GM12878 (cell line): Measurements from ENCODE around the gene CYB561A3. TPM values are rescaled to one million over a fixed set of nuclear protein-coding genes. Genes with fewer than 3 reads are reported as not detected.

Experiments
- ATAC-seq: fragments of 200-7000 bp; cut with Tn5 transposase; 3 replicates; pipeline ENCODE4 v1.9.1; 2020; ENCODE audit warnings: mild to moderate bottlenecking, moderate library complexity
- BruUV-seq: library from RNA; stranded (reverse); fragments of 400-500 nt; replicated peaks from 2 replicates; lab custom pipeline; 2021; lab: Mats Ljungman, UMichigan
- CTCF ChIA-PET: fragments of 300-600 bp; sonication (Branson Sonifier 250); formaldehyde crosslinking; extraction: SDS; loops from one replicate; lab custom pipeline; 2021; ENCODE audit warnings: inconsistent platforms; lab: Yijun Ruan, JAX
- POLR2A ChIA-PET: fragments of 350-600 bp; formaldehyde crosslinking; extraction: SDS; loops from one replicate; lab custom pipeline; 2021; ENCODE audit warnings: inconsistent platforms; lab: Charles Lee
- RAD21 ChIA-PET: fragments of 300-600 bp; sonication (Branson Sonifier 250); formaldehyde crosslinking; loops from one replicate; lab custom pipeline; 2023; ENCODE audit warnings: antibody characterized with exemption; ENCODE audit not compliant: unreplicated experiment; lab: Charles Lee
- SMC1A ChIA-PET: fragments of 300-600 bp; sonication (Branson Sonifier 250); formaldehyde crosslinking; loops from one replicate; lab custom pipeline; 2023; ENCODE audit not compliant: unreplicated experiment, uncharacterized antibody; lab: Charles Lee
- DNase-seq: peaks from one replicate; pipeline ENCODE4 v3.0.0-alpha.2; 2011; ENCODE audit warnings: low read depth, low spot score
- FAIRE-seq: peaks from 3 replicates; lab custom pipeline; 2011; peaks lifted over from hg19 to GRCh38; lab: Jason Lieb, UNC
- H2AFZ ChIP-seq: 2 replicates; pipeline ENCODE4 v1.6.0; 2011; ENCODE audit warnings: low read depth, low read length, control low read depth; ENCODE audit not compliant: control insufficient read depth
- H3K27ac ChIP-seq: 2 replicates; pipeline ENCODE4 v1.5.1; 2011; ENCODE audit warnings: control low read depth; ENCODE audit not compliant: control insufficient read depth, insufficient read depth
- H3K27me3 ChIP-seq, 2 experiments: replicated peaks in 1 of 2; 2 replicates each; pipeline versions ENCODE4 v1.6.0 to v1.6.1; 2011; ENCODE audit warnings: low read length in 1 of 2; ENCODE audit not compliant: control insufficient read depth in 2 of 2, insufficient read depth in 2 of 2
- H3K36me3 ChIP-seq, 2 experiments: 2 replicates each; pipeline ENCODE4 v1.5.1; 2011; ENCODE audit warnings: low read length in 1 of 2; ENCODE audit not compliant: control insufficient read depth in 2 of 2, insufficient read depth in 2 of 2
- H3K4me1 ChIP-seq: 2 replicates; pipeline ENCODE4 v1.6.1; 2011; ENCODE audit warnings: mild to moderate bottlenecking, low read length, moderate library complexity, mixed read lengths; ENCODE audit not compliant: control insufficient read depth, insufficient read depth
- H3K4me2 ChIP-seq: 2 replicates; pipeline ENCODE4 v1.6.0; 2011; ENCODE audit warnings: control low read depth; ENCODE audit not compliant: control insufficient read depth, insufficient read depth
- H3K4me3 ChIP-seq: fragments of 200-600 bp; sonication (generic); 2 replicates; pipeline ENCODE4 v1.5.1; 2016
- H3K79me2 ChIP-seq: 2 replicates; pipeline ENCODE4 v1.6.0; 2011; ENCODE audit warnings: low read length; ENCODE audit not compliant: control insufficient read depth, insufficient read depth
- H3K9ac ChIP-seq: 2 replicates; pipeline ENCODE4 v1.8.0; 2011; ENCODE audit warnings: low read length, control low read depth, mixed read lengths; ENCODE audit not compliant: control insufficient read depth, insufficient read depth
- H3K9me3 ChIP-seq: replicated peaks from 3 replicates; pipeline ENCODE4 v1.5.1; 2011; ENCODE audit warnings: mild to moderate bottlenecking, low read length; ENCODE audit not compliant: control insufficient read depth, insufficient read depth
- H4K20me1 ChIP-seq: 2 replicates; pipeline ENCODE4 v1.6.0; 2011; ENCODE audit not compliant: control insufficient read depth, insufficient read depth
- HDGF ChIP-seq: fragments of 450-650 bp; IDR thresholded peaks from 2 replicates; pipeline ENCODE4 v1.6.1; 2016; ENCODE audit warnings: antibody characterized with exemption
- IKZF1 ChIP-seq: fragments of 450-650 bp; conservative IDR thresholded peaks from 2 replicates; pipeline ENCODE4 v1.6.1; 2017; ENCODE audit warnings: antibody characterized with exemption, mild to moderate bottlenecking
- RBBP5 ChIP-seq: fragments of 200-600 bp; sonication (generic); conservative IDR thresholded peaks from 2 replicates; pipeline ENCODE4 v1.6.1; 2016
- SIX5 ChIP-seq: IDR thresholded peaks from 2 replicates; pipeline ENCODE4 v1.6.1; 2011; ENCODE audit warnings: mild to moderate bottlenecking, low read depth, low read length, moderate library complexity; ENCODE audit not compliant: severe bottlenecking
- SMAD1 ChIP-seq: fragments of 450-650 bp; IDR thresholded peaks from 2 replicates; pipeline ENCODE4 v1.6.1; 2018; ENCODE audit warnings: mild to moderate bottlenecking, low read depth; ENCODE audit not compliant: partially characterized antibody
- SREBF1 ChIP-seq: IDR thresholded peaks from 2 replicates; pipeline ENCODE4 v1.6.1; 2012; ENCODE audit warnings: mild to moderate bottlenecking, low read length
- SREBF2 ChIP-seq: IDR thresholded peaks from 2 replicates; pipeline ENCODE4 v1.6.1; 2012; ENCODE audit warnings: mild to moderate bottlenecking, low read length
- ZBED1 ChIP-seq: IDR thresholded peaks from 2 replicates; pipeline ENCODE4 v1.6.1; 2016; ENCODE audit warnings: borderline replicate concordance
- ZNF622 ChIP-seq: fragments of 450-650 bp; IDR thresholded peaks from 2 replicates; pipeline ENCODE4 v1.6.1; 2017; ENCODE audit warnings: mild to moderate bottlenecking, inconsistent platforms
- WGBS: methylation state at CpG from one replicate; pipeline ENCODE4 v1.1.6; 2016; ENCODE audit warnings: low lambda C conversion rate; ENCODE audit not compliant: insufficient replicate concordance, insufficient coverage; ENCODE audit errors: missing lambda C conversion rate; 5-methylcytosine and 5-hydroxymethylcytosine counted together
- in situ Hi-C: fragments of 300-500 bp; cut with MboI; formaldehyde crosslinking; loops from 9 replicates; pipeline ENCODE4 v1.14.3; 2018; ENCODE audit warnings: mixed read lengths
- intact Hi-C: fragments of 100-400 bp; cut with micrococcal nuclease; formaldehyde crosslinking; loops from one replicate; pipeline ENCODE4 v1.14.2; 2022; ENCODE audit not compliant: unreplicated experiment
- polyA plus RNA-seq, 11 experiments: library from polyadenylated mRNA; depleted of rRNA in 4 of 11; unstranded in 6 of 11; stranded (reverse) in 5 of 11; fragments of >200 nt; fragmentation: Nextera tagmentation in 4 of 11; fragmentation: Illumina TruSeq in 1 of 11; extraction: Ambion mirVana in 4 of 11; extraction: Trizol in 1 of 11; gene quantifications; 1 replicate in 1 of 11; 2 replicates in 10 of 11; pipeline versions ENCODE4 v1.2.1 to v1.2.3, GENCODE V29; 2011 to 2016; ENCODE audit warnings: inconsistent platforms in 2 of 11, missing spikeins in 2 of 11, low read depth in 1 of 11
- total RNA-seq, 4 experiments: library from RNA; depleted of rRNA in 3 of 4; stranded (reverse); fragments of >200 nt in 3 of 4; fragmentation: Illumina TruSeq in 1 of 4; extraction: Trizol in 1 of 4; gene quantifications; 2 replicates each; pipeline versions ENCODE4 v1.2.1 to v1.2.3, GENCODE V29; 2013 to 2021
- TF ChIP-seq, protein P1 (sequence below): fragments of 150-350 bp; IDR thresholded peaks from 2 replicates; pipeline ENCODE4 v1.6.1; 2014; ENCODE audit warnings: mild to moderate bottlenecking, low read depth, low read length
- TF ChIP-seq, protein P2 (sequence below): fragments of 150-350 bp; IDR thresholded peaks from 2 replicates; pipeline ENCODE4 v1.6.1; 2016; ENCODE audit warnings: low read depth, low read length
- TF ChIP-seq, protein P3 (sequence below): fragments of 450-650 bp; IDR thresholded peaks from 2 replicates; pipeline ENCODE4 v1.6.1; 2017; ENCODE audit warnings: borderline replicate concordance
- TF ChIP-seq, protein P4 (sequence below): IDR thresholded peaks from 2 replicates; pipeline ENCODE4 v1.6.1; 2012; ENCODE audit warnings: low read depth, low read length, improper control_type of control experiment

Gene CYB561A3
- total and polyA plus RNA-seq, 10 of the 15 experiments (the other 5 are each of a cell fraction or from before 2014, with no cell fraction given) = 40.1 to 169 (median 74.4) TPM

DNA sequence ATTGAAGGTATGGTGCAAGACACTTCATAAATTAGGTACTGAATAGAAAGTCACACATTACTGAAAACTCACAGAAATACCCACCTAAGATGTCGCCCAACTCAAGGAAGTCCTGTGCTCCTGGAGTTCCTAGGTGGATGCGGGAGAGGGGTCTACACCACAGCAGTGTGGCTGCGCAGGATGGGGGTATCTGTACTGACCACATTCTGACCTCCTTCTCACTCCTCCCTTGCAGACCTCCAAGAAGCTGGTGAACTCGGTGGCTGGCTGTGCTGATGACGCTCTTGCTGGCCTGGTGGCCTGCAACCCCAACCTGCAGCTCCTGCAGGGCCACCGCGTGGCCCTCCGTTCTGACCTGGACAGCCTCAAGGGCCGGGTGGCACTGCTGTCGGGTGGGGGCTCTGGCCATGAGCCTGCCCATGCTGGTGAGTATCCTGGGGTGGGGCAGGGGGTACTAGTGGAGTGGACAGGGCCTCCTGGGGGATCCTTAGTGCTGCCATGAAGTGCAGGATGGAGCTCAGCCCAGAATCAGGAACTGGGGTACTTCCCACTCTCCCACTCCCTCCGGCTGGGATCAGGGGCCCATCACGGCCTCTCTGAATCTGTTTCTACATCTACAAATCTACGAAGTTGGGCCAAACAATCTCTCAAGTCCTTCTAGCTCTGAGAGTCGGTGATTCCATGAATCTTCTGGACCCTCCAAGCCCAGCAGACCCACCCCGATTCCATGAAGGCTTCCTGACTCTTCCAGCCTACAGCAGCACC lies 23.8 kb downstream of the CYB561A3 start:
- no peak overlapping the region for H2AFZ ChIP-seq
- no peaks in the 10 kb centered on the region for H4K20me1 ChIP-seq
- CTCF ChIA-PET = interaction anchor here (2.1 to 10.2 kb wide), 6 partner anchors 10 to 97 kb away, joined by 9 to 729 read pairs (median 32); partner anchors contain the start of genes CYB561A3, TMEM138 and TMEM216
- no peak overlapping the region for H3K9ac ChIP-seq
- H3K9me3 ChIP-seq = no peaks in the 10 kb centered on the region
- H3K36me3 ChIP-seq = peaks cover 0 to 2% of the 10 kb centered on the region in 2 experiments; a peak in 2 of 4 replicates
- POLR2A ChIA-PET = interaction anchor here (2.4 to 5.9 kb wide), 2 partner anchors 24 to 46 kb away, joined by 21 to 86 read pairs; partner anchors contain the start of genes CYB561A3 and TMEM138
- H3K4me2 ChIP-seq = no peak overlapping the region
- intact Hi-C loops (loop anchor here (2.0 to 10.0 kb wide), 3 partner anchors 19 to 83 kb away; partner anchors contain the start of gene TMEM216), in situ Hi-C loops (loop anchor here (5.0 kb wide), 1 partner anchor 49 kb away; no protein-coding TSS in a partner anchor)
- H3K79me2 ChIP-seq = peaks cover 15% of the 10 kb centered on the region
- no TSS peak for BruUV-seq
- SMC1A ChIA-PET = interaction anchor here (2.5 to 8.1 kb wide), 4 partner anchors 20 to 55 kb away, joined by 9 to 414 read pairs (median 162); partner anchors contain the start of genes CYB561A3, TMEM138 and TMEM216
- peaks cover 15% of the 10 kb centered on the region for H3K4me1 ChIP-seq
- ATAC-seq (no peak), FAIRE-seq (no peak), DNase-seq (no peak)
- H3K27me3 ChIP-seq = no peaks in the 10 kb centered on the region
- 82% methylated on average over 14 of the region's 15 CpGs for WGBS
- RAD21 ChIA-PET = interaction anchor here (1.5 to 6.5 kb wide), 3 partner anchors 21 to 98 kb away, joined by 3 to 424 read pairs (median 172); partner anchors contain the start of genes CYB561A3 and TMEM138
- no peak overlapping the region for H3K4me3 ChIP-seq
- no peak overlapping the region for H3K27ac ChIP-seq
- TF ChIP-seq SMAD1 (no peak), SREBF2 (no peak), SREBF1 (no peak), HDGF (no peak), ZNF622 (no peak), ZBED1 (no peak), IKZF1 (no peak), RBBP5 (no peak), SIX5 (no peak)
- TF ChIP-seq, protein P1, sequence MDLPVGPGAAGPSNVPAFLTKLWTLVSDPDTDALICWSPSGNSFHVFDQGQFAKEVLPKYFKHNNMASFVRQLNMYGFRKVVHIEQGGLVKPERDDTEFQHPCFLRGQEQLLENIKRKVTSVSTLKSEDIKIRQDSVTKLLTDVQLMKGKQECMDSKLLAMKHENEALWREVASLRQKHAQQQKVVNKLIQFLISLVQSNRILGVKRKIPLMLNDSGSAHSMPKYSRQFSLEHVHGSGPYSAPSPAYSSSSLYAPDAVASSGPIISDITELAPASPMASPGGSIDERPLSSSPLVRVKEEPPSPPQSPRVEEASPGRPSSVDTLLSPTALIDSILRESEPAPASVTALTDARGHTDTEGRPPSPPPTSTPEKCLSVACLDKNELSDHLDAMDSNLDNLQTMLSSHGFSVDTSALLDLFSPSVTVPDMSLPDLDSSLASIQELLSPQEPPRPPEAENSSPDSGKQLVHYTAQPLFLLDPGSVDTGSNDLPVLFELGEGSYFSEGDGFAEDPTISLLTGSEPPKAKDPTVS = no peak
- TF ChIP-seq, protein P2, sequence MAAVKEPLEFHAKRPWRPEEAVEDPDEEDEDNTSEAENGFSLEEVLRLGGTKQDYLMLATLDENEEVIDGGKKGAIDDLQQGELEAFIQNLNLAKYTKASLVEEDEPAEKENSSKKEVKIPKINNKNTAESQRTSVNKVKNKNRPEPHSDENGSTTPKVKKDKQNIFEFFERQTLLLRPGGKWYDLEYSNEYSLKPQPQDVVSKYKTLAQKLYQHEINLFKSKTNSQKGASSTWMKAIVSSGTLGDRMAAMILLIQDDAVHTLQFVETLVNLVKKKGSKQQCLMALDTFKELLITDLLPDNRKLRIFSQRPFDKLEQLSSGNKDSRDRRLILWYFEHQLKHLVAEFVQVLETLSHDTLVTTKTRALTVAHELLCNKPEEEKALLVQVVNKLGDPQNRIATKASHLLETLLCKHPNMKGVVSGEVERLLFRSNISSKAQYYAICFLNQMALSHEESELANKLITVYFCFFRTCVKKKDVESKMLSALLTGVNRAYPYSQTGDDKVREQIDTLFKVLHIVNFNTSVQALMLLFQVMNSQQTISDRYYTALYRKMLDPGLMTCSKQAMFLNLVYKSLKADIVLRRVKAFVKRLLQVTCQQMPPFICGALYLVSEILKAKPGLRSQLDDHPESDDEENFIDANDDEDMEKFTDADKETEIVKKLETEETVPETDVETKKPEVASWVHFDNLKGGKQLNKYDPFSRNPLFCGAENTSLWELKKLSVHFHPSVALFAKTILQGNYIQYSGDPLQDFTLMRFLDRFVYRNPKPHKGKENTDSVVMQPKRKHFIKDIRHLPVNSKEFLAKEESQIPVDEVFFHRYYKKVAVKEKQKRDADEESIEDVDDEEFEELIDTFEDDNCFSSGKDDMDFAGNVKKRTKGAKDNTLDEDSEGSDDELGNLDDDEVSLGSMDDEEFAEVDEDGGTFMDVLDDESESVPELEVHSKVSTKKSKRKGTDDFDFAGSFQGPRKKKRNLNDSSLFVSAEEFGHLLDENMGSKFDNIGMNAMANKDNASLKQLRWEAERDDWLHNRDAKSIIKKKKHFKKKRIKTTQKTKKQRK = no peak
- TF ChIP-seq, protein P3, sequence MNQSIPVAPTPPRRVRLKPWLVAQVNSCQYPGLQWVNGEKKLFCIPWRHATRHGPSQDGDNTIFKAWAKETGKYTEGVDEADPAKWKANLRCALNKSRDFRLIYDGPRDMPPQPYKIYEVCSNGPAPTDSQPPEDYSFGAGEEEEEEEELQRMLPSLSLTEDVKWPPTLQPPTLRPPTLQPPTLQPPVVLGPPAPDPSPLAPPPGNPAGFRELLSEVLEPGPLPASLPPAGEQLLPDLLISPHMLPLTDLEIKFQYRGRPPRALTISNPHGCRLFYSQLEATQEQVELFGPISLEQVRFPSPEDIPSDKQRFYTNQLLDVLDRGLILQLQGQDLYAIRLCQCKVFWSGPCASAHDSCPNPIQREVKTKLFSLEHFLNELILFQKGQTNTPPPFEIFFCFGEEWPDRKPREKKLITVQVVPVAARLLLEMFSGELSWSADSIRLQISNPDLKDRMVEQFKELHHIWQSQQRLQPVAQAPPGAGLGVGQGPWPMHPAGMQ = no peak
- TF ChIP-seq, protein P4, sequence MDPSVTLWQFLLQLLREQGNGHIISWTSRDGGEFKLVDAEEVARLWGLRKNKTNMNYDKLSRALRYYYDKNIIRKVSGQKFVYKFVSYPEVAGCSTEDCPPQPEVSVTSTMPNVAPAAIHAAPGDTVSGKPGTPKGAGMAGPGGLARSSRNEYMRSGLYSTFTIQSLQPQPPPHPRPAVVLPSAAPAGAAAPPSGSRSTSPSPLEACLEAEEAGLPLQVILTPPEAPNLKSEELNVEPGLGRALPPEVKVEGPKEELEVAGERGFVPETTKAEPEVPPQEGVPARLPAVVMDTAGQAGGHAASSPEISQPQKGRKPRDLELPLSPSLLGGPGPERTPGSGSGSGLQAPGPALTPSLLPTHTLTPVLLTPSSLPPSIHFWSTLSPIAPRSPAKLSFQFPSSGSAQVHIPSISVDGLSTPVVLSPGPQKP = no peak
